OCI-M2 (cell line): ENCODE measurements around the gene SACS.

ENCODE experiments used
- DNase-seq: peaks from one replicate; lab custom pipeline; 2025; ENCODE audit not compliant: unreplicated experiment; lab: John Stamatoyannopoulos, UW

SACS gene

GRCh38 chr13:23433171-23434153 lies at the start of gene SACS:
SACS (minus strand) TSS chr13:23433702; CDS start chr13:23411239, 22,463 bp downstream.
- DNase-seq = no peak

- no peak for DNase-seq
Measured at GRCh38 chr13:23480324-23480723, 46.8 kb upstream of the SACS start.

GRCh38 chr13:23477101-23477500 lies 43.6 kb upstream of the SACS start:
- DNase-seq = no peak

- no peak for DNase-seq
Measured at GRCh38 chr13:23473221-23473620, 39.7 kb upstream of the SACS start.

GRCh38 chr13:23472189-23472588 lies 38.7 kb upstream of the SACS start:
- DNase-seq = no peak

- DNase-seq = no peak
Measured at GRCh38 chr13:23470790-23471614, 37.5 kb upstream of the SACS start.

GRCh38 chr13:23469951-23470421 lies 36.5 kb upstream of the SACS start:
- no peak for DNase-seq

- no peak for DNase-seq
Measured at GRCh38 chr13:23468811-23469210, 35.3 kb upstream of the SACS start.

GRCh38 chr13:23467932-23468278 lies 34.4 kb upstream of the SACS start:
- no peak for DNase-seq

GRCh38 chr13:23467048-23467931 lies 33.8 kb upstream of the SACS start:
- DNase-seq = no peak

GRCh38 chr13:23466144-23467002 lies 32.9 kb upstream of the SACS start:
- DNase-seq = no peak

- no peak for DNase-seq
Measured at GRCh38 chr13:23463661-23464060, 30.2 kb upstream of the SACS start.

- no peak for DNase-seq
Measured at GRCh38 chr13:23462815-23463559, 29.5 kb upstream of the SACS start.

- DNase-seq = no peak
Measured at GRCh38 chr13:23461544-23461943, 28.0 kb upstream of the SACS start.

- DNase-seq = no peak
Measured at GRCh38 chr13:23460921-23461320, 27.4 kb upstream of the SACS start.

GRCh38 chr13:23460309-23460708 lies 26.8 kb upstream of the SACS start:
- DNase-seq = no peak

- no peak for DNase-seq
Measured at GRCh38 chr13:23458989-23459388, 25.5 kb upstream of the SACS start.

- no peak for DNase-seq
Measured at GRCh38 chr13:23456437-23457210, 23.1 kb upstream of the SACS start.
